GM18505 (cell line): Measurements from ENCODE around the gene FGD5.

Experiments
- ATAC-seq: cut with Tn5 transposase; IDR thresholded peaks from one replicate; pipeline ENCODE4 v1.9.1; 2021; ENCODE audit not compliant: unreplicated experiment
- POLR2A ChIP-seq: IDR thresholded peaks from 4 replicates; pipeline ENCODE4 v1.6.1; 2011; ENCODE audit warnings: borderline replicate concordance; ENCODE audit not compliant: insufficient read depth, insufficient read length; ENCODE audit errors: extremely low read depth

Gene FGD5

DNA sequence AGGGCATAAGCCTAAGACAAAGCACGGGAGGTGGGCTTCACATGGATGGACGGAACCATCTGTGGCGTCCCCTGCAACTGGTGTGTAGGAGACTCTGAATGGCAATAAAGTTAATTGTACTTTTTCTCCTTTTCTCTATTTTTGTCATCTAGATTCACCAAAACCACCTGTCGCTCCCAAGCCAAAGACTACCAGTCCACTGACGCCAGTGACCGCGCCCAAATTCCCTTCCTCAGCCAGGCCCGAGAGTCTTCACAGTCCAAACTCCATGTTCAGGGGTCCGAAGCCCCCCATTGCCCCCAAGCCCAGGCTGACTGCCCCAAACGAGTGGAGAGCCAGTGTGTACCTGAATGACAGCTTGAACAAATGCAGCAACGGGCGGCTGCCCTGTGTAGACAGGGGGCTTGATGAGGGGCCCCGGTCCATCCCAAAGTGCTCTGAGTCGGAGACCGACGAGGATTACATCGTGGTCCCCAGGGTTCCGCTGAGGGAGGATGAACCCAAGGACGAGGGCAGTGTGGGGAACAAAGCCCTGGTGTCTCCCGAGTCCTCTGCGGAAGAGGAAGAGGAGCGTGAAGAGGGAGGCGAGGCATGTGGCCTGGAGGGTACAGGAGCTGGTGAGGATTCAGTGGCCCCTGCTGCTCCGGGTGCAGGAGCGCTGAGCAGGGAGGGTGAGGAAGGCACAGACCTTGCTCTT, at the start of gene FGD5:
TSS of gene FGD5 (plus strand) at position 159 of the 697 bp plus-strand sequence. CDS start at position 269, 110 bp downstream.
- no peak for TF ChIP-seq POLR2A
- no peak for ATAC-seq

GRCh38 chr3:14769544-14770325, 49.0 kb upstream of the FGD5 start:
- ATAC-seq: no peak

DNA sequence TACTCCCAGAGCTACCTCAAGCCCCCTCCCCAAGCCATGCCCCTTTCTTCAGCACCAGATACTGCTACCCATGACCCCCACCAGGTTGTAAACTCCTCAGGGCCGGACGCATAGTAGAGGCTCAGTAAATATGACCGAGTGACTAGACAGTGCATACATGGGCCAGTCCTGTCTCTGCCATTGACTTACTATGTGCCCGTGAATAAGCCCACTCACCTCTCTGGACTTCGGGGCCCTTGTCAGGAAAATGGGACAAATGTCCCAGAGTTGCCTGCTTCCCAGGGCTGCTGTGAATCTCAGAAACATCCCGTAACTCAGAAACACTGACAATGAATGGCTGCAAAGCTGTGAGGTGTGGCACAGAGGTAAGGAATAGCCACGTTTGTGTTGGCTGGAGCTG, 48.2 kb upstream of the FGD5 start:
- TF ChIP-seq POLR2A: no peak
- no peak for ATAC-seq

More at GRCh38 chr3:14769544-14770325, 49.0 kb upstream of the FGD5 start:
- TF ChIP-seq POLR2A: no peak

DNA sequence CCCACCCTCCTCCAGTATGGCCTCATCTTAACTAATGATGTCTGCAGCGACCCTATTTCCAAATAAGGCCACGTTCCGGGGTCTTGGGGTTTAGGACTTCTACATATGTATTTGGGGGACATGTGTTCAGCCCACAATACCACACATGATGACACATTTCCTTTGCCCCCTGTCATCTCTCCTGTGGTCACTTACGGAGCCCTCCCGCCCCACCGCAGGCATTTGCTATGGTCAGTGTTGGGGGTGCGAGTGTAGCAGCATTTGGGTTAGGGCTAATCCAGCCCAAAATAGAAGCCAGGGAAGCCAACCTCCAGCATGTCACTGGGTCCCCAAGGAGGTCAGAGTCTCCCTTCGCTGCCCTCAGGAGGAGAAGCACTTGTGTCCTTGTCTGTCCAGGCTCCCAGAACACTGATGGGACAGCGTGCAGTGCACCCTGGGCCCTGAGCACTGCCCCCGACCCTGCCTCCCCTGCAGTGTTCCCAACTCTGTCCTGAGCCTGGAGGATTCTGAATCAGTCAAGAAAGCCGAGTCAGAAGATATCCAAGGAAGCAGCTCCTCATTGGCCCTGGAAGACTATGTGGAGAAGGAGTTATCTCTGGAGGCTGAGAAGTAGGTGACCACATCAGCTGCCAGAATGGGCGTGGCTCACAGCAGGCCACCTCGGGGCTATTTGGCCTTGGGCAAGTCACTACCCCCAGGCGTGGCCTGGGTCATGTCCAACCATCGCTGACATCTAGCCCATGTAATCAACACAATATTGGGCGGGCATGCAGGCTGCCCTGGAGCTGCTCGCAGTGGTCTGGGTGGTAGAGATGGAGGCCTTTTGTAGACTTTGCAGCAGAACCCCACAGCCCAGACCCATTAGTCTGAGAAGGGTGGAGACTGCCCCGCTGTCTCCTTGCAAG, 46.9 kb upstream of the FGD5 start:
- no peak for TF ChIP-seq POLR2A
- no peak for ATAC-seq

DNA sequence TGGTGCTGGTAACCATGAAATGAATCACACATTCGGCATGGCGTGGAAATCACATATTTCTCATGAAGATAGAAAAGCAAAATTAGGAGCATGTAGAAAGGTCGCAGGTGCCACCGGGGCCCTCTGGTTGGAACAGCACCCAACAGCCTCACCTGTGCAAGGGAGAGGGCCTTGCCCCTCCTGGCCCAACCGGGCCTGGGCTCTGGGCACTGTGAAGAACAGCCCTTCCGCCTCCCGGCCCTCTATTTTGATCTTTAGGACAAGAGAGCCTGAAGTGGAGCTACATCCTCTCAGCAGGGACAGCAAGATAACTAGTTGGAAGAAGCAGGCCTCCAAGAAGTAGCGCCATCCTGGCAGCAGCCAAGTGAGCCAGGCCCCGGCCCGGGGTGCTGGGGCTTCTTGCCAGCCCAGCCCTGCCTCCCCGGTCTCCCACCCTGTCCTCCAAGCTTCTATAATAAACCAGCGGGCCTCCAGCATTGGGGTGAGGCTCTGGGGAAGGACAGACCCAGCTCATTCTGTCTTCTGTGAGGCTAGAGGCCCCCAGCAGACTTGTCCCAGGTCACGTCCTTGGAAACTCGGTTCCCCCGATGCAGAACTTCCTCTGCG, 46.1 kb upstream of the FGD5 start:
- ATAC-seq: no peak
- no peak for TF ChIP-seq POLR2A

DNA sequence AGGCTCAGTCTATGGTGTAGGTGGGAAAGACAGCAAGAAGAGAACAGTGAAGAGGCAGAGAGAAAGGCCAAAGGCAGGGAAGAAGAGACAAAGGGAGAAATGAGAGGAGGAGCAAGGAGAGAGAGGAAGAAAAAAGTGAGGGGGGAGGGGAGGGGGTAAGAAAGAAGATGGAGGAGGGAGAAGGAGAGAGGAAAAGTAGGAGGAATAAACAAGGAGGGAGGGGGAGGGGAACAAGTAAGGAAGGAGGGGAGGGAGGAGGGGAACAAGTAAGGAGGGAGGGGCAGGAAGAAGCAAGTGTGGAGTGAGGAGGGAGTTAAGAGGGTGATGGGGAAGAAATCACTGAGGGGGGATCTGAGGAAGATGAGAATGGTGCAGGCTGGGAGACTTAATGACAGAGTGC, 45.5 kb upstream of the FGD5 start:
- ATAC-seq: no peak

DNA sequence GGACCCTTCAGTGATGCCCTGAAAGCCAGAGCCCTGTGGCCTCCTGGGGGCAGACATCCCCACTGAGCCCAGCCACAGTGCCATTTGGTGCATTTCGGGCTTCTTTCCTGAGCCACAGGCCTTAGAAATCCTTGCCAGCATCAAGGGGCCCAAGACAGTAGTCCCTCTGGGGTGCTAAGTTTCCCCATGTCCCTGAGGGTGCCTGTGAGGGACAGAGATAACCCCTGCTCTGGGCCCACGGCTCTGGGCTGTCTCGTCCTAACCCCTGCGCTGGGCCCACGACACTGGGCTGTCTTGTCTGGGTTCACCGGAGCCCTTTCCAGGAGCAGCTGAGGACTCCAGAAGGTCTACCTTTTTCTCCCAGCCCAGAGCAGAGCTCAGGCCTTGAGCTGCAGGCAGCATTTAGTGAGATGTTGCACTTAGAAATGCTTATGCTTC, 45.1 kb upstream of the FGD5 start:
- ATAC-seq: no peak
- no peak for TF ChIP-seq POLR2A

More for the DNA sequence above, 45.5 kb upstream of the FGD5 start:
- no peak for TF ChIP-seq POLR2A

- no peak for TF ChIP-seq POLR2A
- ATAC-seq: no peak
Measured at GRCh38 chr3:14774431-14774830, 44.3 kb upstream of the FGD5 start.

DNA sequence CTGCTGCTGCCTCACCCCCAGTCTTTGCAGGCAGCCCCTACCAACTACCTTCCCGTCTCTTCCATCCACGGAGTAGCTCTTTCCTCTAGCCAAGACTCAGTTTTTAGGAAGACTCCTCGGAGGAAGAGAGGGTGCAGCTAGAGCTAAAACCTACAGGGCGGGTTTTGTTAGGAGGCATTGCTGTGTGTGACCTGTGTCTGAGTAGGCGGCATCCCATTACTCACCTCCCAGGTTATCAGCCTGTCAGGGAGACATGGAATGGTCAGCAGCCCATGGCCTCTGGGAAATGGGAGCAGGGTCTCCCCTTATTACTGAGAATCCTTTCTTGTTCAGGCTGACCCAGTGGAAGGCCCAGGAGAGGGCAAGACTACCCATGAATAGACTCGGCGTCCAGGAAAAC, 43.8 kb upstream of the FGD5 start:
- no peak for ATAC-seq
- TF ChIP-seq POLR2A: no peak

DNA sequence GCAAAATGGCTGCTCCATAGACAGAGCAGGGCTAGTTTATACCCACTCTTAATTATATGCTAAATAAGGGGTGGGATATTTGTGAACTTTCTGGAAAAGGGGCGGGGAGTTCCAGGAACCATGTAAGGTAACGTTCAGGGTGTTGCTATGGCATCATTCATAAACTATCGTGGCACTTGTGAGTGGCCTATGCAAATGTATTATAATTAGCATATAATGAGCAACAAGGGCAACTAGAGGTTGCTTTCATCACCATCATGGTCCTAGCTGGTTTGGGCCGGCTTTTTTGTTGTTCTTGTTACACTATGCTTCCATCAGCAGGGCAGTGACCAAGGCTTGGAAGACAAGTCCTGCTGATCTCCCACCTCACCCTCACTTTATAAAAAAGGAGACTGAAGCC, 43.2 kb upstream of the FGD5 start:
- no peak for ATAC-seq
- TF ChIP-seq POLR2A: no peak

- ATAC-seq: no peak
- TF ChIP-seq POLR2A: no peak
Measured at GRCh38 chr3:14779069-14779685, 39.6 kb upstream of the FGD5 start.

DNA sequence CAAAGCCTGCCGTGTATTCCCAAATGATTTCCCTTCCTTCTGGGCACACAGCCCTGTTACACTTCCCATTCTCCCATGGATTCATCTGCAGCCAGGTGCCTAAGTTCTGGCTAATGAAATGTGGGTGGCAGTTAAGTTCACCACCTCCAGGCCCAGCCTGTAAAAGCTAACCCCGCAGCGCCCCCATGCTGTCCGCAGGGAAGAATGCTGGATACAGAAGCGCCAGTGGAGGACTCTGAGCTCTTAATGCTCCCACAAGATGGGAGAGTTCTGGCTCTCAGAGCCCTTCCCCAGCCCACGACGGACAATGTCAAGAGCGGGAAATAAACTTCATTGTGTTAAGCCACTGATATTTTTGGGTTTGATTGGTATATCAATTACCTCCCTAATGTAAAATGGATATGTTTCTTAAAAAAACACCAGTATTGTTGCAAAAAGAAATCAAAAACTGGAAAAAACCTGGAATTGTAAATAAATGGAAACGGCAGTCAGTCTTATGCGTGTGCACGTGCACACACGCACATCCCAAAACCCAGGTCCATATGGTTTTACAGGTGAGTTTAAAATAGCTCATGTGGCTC, 37.7 kb upstream of the FGD5 start:
- TF ChIP-seq POLR2A: no peak
- no peak for ATAC-seq
